Mucosa of rectum (tissue), 2 donors: ENCODE measurements around the gene ZSWIM7.

ENCODE experiments used
- H3K27ac ChIP-seq, 2 donors: one replicate each; pipeline ENCODE4 v1.7.0; 2013; ENCODE audit warnings: inconsistent platforms in 2 of 2, low read depth in 2 of 2, low read length in 2 of 2
- H3K27me3 ChIP-seq, 2 donors: one replicate each; pipeline ENCODE4 v1.7.0; 2013; ENCODE audit warnings: low read length in 2 of 2; ENCODE audit not compliant: control insufficient read depth in 2 of 2, insufficient read depth in 2 of 2
- H3K36me3 ChIP-seq, 2 donors: one replicate each; pipeline ENCODE4 v1.7.0; 2013; ENCODE audit warnings: low read length in 2 of 2; ENCODE audit not compliant: control insufficient read depth in 2 of 2, insufficient read depth in 2 of 2
- H3K4me1 ChIP-seq, 2 donors: one replicate each; pipeline ENCODE4 v1.7.0; 2013; ENCODE audit warnings: low read length in 2 of 2, mild to moderate bottlenecking in 1 of 2; ENCODE audit not compliant: control insufficient read depth in 2 of 2, insufficient read depth in 2 of 2
- H3K4me3 ChIP-seq, 2 donors: one replicate each; pipeline ENCODE4 v1.7.0; 2013; ENCODE audit warnings: low read length in 2 of 2
- H3K9ac ChIP-seq, 2 donors: one replicate each; pipeline ENCODE4 v1.7.0; 2013; ENCODE audit warnings: low read length in 2 of 2, low read depth in 1 of 2, mild to moderate bottlenecking in 1 of 2
- H3K9me3 ChIP-seq, 2 donors: one replicate each; pipeline ENCODE4 v1.7.0; 2013; ENCODE audit warnings: low read length in 2 of 2; ENCODE audit not compliant: control insufficient read depth in 2 of 2
- donor health status: healthy.
- donor health status: Normal muscosa, but diverticular disease.

Gene ZSWIM7

DNA sequence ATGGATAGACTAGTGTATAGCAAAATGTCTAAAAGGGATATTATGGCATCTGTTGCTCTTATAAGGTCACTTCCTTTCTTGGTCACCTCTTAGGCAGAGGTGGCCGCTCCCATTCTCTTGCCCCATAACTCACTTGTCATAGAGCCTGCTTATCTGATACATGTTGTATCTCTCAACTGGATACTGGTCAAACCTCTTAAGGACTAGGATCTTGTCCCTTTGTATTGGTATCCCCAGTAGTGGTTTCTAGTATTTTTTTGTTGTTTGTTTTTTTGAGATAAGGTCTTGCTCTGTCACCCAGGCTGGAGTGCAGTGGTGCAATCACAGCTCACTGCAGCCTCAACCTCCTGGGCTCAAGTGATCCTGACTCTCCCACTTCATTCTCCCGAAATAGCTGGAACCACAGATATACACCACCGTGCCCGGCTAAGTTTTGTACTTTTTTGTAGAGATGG, 27.0 kb downstream of the ZSWIM7 start:
- Histone ChIP-seq H3K27ac (no peak overlapping the region), H3K27me3 (no peaks in the 10 kb centered on the region), H3K9me3 (no peaks in the 10 kb centered on the region), H3K4me1 (peaks cover 1 to 3% of the 10 kb centered on the region in 2 donors), H3K9ac (no peak overlapping the region), H3K4me3 (no peak overlapping the region), H3K36me3 (peaks cover 12 to 17% of the 10 kb centered on the region in 2 donors)

GRCh38 chr17:15971882-15972281, 27.6 kb downstream of the ZSWIM7 start:
- Histone ChIP-seq H3K9ac (no peak overlapping the region), H3K4me1 (peaks cover 7 to 10% of the 10 kb centered on the region in 2 donors), H3K27ac (no peak overlapping the region), H3K27me3 (no peaks in the 10 kb centered on the region), H3K9me3 (no peaks in the 10 kb centered on the region), H3K4me3 (no peak overlapping the region), H3K36me3 (peaks cover 9 to 12% of the 10 kb centered on the region in 2 donors)

GRCh38 chr17:15971098-15971678, 28.3 kb downstream of the ZSWIM7 start:
- Histone ChIP-seq H3K9me3 (no peaks in the 10 kb centered on the region), H3K4me1 (peaks cover 14 to 17% of the 10 kb centered on the region in 2 donors), H3K36me3 (peaks cover 5 to 6% of the 10 kb centered on the region in 2 donors), H3K27me3 (no peaks in the 10 kb centered on the region), H3K4me3 (no peak overlapping the region), H3K9ac (no peak overlapping the region), H3K27ac (no peak overlapping the region)

DNA sequence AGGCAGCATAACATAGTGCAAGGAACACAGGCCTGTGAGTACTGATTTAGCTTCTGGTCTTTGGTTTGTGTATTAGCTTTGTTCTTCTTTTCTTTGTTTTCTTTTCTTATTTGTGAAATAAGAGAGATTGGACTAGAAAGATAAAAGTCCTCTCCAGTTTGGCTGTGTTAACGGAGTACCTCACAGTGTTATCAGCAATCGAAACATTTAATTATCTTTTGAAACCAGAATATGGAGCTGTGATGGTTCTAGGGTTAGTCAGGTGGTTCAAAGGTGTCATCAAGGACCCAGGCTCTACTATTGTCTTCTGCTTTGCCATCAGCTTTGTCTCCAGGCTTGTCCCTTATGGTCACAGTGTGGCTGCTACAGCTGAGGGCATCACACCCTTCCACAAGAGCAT, 29.0 kb downstream of the ZSWIM7 start:
- no peaks in the 10 kb centered on the region for H3K9me3 ChIP-seq
- H3K4me3 ChIP-seq: no peak overlapping the region
- peaks cover 21 to 22% of the 10 kb centered on the region in 2 donors for H3K4me1 ChIP-seq
- H3K27ac ChIP-seq: no peak overlapping the region
- H3K9ac ChIP-seq: no peak overlapping the region
- peaks cover 5 to 6% of the 10 kb centered on the region in 2 donors for H3K36me3 ChIP-seq
- no peaks in the 10 kb centered on the region for H3K27me3 ChIP-seq

DNA sequence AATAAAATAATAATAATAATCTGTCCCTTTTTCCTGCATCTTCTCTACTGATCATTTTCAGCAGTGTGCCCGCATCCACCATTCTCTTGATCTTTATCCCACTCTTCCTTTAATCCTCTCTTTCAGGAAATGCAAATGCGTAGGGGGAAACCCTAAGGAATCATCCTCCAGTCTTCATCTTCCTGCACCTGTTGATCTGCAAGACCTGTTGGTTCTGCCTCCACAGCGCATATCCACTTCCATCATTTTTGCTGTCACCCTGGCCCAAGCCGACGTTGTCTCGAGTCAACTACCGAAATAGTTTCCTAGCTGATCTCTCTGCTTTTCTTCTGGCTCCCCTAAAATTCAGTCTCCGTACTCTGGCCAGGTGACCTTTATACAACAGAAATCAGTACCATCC, 30.0 kb downstream of the ZSWIM7 start:
- H3K27ac ChIP-seq: no peak overlapping the region
- H3K4me1 ChIP-seq: peaks cover 23 to 27% of the 10 kb centered on the region in 2 donors
- H3K9ac ChIP-seq: no peak overlapping the region
- no peaks in the 10 kb centered on the region for H3K9me3 ChIP-seq
- no peaks in the 10 kb centered on the region for H3K36me3 ChIP-seq
- H3K4me3 ChIP-seq: no peak overlapping the region
- no peaks in the 10 kb centered on the region for H3K27me3 ChIP-seq

DNA sequence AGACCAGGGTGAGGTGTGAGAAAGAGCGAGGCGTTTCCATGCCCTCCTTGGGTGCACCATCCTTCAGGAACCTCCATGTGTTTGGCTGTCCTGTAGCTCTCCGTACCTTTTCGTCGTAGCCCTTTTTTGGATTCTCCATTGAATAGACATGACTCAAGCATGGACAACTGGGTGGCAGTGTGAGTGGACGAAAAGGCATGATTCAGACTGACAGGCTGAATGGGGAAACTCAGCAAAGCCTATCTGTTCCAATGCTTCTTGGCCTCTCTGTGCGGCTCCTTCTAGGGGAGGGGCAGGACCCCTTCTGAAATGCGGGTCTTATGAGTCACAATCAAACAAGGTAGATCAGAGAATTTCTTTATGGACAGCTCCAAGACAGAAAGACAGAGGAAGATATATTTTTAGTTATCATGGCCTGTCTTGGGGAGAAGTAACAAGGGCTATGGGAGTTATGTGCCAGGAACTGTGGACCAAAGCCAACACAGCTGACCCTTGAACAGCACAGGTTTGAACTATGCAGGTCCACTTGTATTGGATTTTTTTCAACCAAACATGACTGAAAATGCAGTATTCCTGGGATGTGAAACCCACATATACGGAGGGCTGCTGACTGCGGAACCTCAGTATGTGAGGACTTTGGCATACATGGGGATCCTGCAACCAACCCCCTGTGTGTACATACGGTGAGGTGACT, 31.7 kb downstream of the ZSWIM7 start:
- peak overlapping the region in 1 of 2 donors; percentile 62 for H3K9ac ChIP-seq
- H3K4me3 ChIP-seq: no peak overlapping the region
- H3K9me3 ChIP-seq: no peaks in the 10 kb centered on the region
- no peaks in the 10 kb centered on the region for H3K36me3 ChIP-seq
- peaks cover 23 to 27% of the 10 kb centered on the region in 2 donors for H3K4me1 ChIP-seq
- H3K27ac ChIP-seq: peak overlapping the region; percentile 76 to 86
- no peaks in the 10 kb centered on the region for H3K27me3 ChIP-seq

DNA sequence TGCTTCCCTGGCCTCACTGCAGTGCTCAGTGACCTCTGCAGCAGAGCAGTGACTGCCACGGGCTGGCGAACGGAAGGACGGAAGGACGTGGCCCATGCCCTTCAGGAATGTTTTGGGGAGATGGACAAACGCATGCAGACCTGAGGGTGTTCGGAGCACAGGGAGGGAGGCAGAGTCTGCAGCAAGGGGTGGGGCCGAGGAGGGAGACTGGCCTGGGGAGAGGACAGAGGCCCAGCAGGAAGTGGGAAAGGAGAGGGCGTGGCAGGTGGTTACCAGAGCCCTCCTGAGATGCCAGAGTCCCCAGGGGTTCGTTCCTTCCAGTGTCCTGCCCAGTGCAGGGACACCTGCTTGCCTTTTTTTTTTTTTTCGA, 32.6 kb downstream of the ZSWIM7 start:
- Histone ChIP-seq H3K9me3 (no peaks in the 10 kb centered on the region), H3K9ac (peak overlapping the region; percentile 48 to 62), H3K27me3 (no peaks in the 10 kb centered on the region), H3K27ac (peak overlapping the region; percentile 76 to 86), H3K4me3 (peak overlapping the region; percentile 11 to 62), H3K36me3 (no peaks in the 10 kb centered on the region), H3K4me1 (peaks cover 23 to 27% of the 10 kb centered on the region in 2 donors)

- peak overlapping the region; percentile 11 to 62 for H3K4me3 ChIP-seq
- no peaks in the 10 kb centered on the region for H3K9me3 ChIP-seq
- H3K36me3 ChIP-seq: no peaks in the 10 kb centered on the region
- H3K27ac ChIP-seq: peak overlapping the region; percentile 76 to 86
- peaks cover 23 to 27% of the 10 kb centered on the region in 2 donors for H3K4me1 ChIP-seq
- peak overlapping the region; percentile 48 to 62 for H3K9ac ChIP-seq
- H3K27me3 ChIP-seq: no peaks in the 10 kb centered on the region
These were observed 33.2 kb downstream of the ZSWIM7 start for GRCh38 chr17:15966183-15966878.

DNA sequence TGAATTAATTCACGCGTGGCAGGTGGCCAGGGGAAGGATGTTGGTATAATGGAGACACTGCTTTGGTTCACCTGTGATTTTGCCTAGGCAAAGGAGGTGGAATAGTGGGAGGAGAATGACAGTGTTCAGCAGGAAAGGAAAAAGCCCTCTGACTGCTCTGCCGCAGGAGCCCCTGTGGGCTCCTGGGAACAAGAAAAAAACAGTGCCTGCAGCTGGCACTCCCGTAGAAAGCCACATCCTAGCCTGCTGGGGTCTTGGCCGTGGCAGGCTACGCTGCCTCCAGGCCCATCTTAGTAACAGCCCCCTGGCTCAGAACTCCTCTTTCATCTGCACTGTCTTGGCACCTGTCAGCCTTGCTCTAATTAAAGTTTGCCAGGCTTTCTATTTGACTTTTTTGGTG, 34.0 kb downstream of the ZSWIM7 start:
- peak overlapping the region in 1 of 2 donors; percentile 62 for H3K9ac ChIP-seq
- no peaks in the 10 kb centered on the region for H3K9me3 ChIP-seq
- peak overlapping the region; percentile 76 to 86 for H3K27ac ChIP-seq
- H3K36me3 ChIP-seq: no peaks in the 10 kb centered on the region
- H3K4me1 ChIP-seq: peaks cover 23 to 27% of the 10 kb centered on the region in 2 donors
- H3K4me3 ChIP-seq: no peak overlapping the region
- no peaks in the 10 kb centered on the region for H3K27me3 ChIP-seq

- Histone ChIP-seq H3K4me3 (no peak overlapping the region), H3K4me1 (peaks cover 23 to 30% of the 10 kb centered on the region in 2 donors), H3K27me3 (no peaks in the 10 kb centered on the region), H3K9me3 (no peaks in the 10 kb centered on the region), H3K36me3 (no peaks in the 10 kb centered on the region), H3K9ac (no peak overlapping the region), H3K27ac (no peak overlapping the region)
These were observed 35.8 kb downstream of the ZSWIM7 start for GRCh38 chr17:15963670-15964110.
